Mesothelial cell of epicardium (in vitro differentiated cells): ENCODE results near the gene SUPT5H. TPM values are rescaled to one million over a fixed set of nuclear protein-coding genes. Genes with fewer than 3 reads are reported as not detected.

Experiments
- DNase-seq, 2 experiments: peaks; one replicate each; pipeline ENCODE4 v3.0.0; 2021; ENCODE audit warnings: low spot score in 2 of 2; ENCODE audit not compliant: unreplicated experiment in 2 of 2
- H3K27ac Mint-ChIP-seq: 2 replicates; pipeline ENCODE4 v1.8.0; 2021; ENCODE audit warnings: mixed read lengths
- H3K27me3 Mint-ChIP-seq: 2 replicates; pipeline ENCODE4 v1.8.0; 2021; ENCODE audit warnings: low read depth, mixed read lengths
- H3K36me3 Mint-ChIP-seq: 2 replicates; pipeline ENCODE4 v1.8.0; 2021; ENCODE audit warnings: mixed read lengths
- H3K4me1 Mint-ChIP-seq: 2 replicates; pipeline ENCODE4 v1.8.0; 2021; ENCODE audit warnings: mixed read lengths
- H3K4me3 Mint-ChIP-seq: 2 replicates; pipeline ENCODE4 v1.8.0; 2021; ENCODE audit warnings: mild to moderate bottlenecking, moderate library complexity, mixed read lengths
- H3K9me3 Mint-ChIP-seq: 2 replicates; pipeline ENCODE4 v1.8.0; 2021; ENCODE audit warnings: mixed read lengths
- CTCF ChIP-seq: fragments of 200-600 bp; sonication (generic); IDR thresholded peaks from one replicate; pipeline ENCODE4 v1.5.0; 2021; ENCODE audit warnings: antibody characterized with exemption; ENCODE audit not compliant: unreplicated experiment
- total RNA-seq: library from RNA; stranded (reverse); gene quantifications from 3 replicates; pipeline ENCODE4 v1.2.1, GENCODE V29; 2021

The SUPT5H gene
- total RNA-seq, 1 donor from 2014 or later, result 127 TPM

GRCh38 chr19:39497996-39498797 is 52.8 kb downstream of the SUPT5H start:
- peaks cover 74% of the 10 kb centered on the region for H3K27me3 Mint-ChIP-seq
- DNase-seq, result peak in 1 of 2 experiments; percentile 56
- no peaks in the 10 kb centered on the region for H3K9me3 Mint-ChIP-seq
- H3K36me3 Mint-ChIP-seq, result no peaks in the 10 kb centered on the region
- H3K4me3 Mint-ChIP-seq, result peak overlapping the region; percentile 45
- no peak for TF ChIP-seq CTCF
- no peak overlapping the region for H3K27ac Mint-ChIP-seq
- H3K4me1 Mint-ChIP-seq, result peaks cover 14% of the 10 kb centered on the region

GRCh38 chr19:39498798-39499642 is 53.6 kb downstream of the SUPT5H start, which contains the start of gene DLL3:
Gene DLL3, plus strand, starts transcription at chr19:39498947. Its CDS starts 28 bp downstream, at chr19:39498975.
- H3K9me3 Mint-ChIP-seq, result no peaks in the 10 kb centered on the region
- TF ChIP-seq CTCF, result no peak
- no peaks in the 10 kb centered on the region for H3K36me3 Mint-ChIP-seq
- H3K4me1 Mint-ChIP-seq, result peaks cover 14% of the 10 kb centered on the region
- H3K27me3 Mint-ChIP-seq, result peaks cover 83% of the 10 kb centered on the region
- no peak for DNase-seq
- H3K4me3 Mint-ChIP-seq, result peak within 1 kb of the TSS; percentile 45
- no peak within 1 kb of the TSS for H3K27ac Mint-ChIP-seq

- no peaks in the 10 kb centered on the region for H3K36me3 Mint-ChIP-seq
- peaks cover 14% of the 10 kb centered on the region for H3K4me1 Mint-ChIP-seq
- peak overlapping the region; percentile 28 for H3K4me3 Mint-ChIP-seq
- no peak for TF ChIP-seq CTCF
- no peak for DNase-seq
- H3K27ac Mint-ChIP-seq, result no peak overlapping the region
- H3K27me3 Mint-ChIP-seq, result peaks cover 91% of the 10 kb centered on the region
- no peaks in the 10 kb centered on the region for H3K9me3 Mint-ChIP-seq
These were observed 54.5 kb downstream of the SUPT5H start for GRCh38 chr19:39499932-39500331.

- Mint-ChIP-seq H3K4me1 (peaks cover 14% of the 10 kb centered on the region), H3K27ac (no peak overlapping the region), H3K4me3 (no peak overlapping the region)
These were observed 55.2 kb downstream of the SUPT5H start for GRCh38 chr19:39500543-39500942.

GRCh38 chr19:39501340-39501739 is 56.0 kb downstream of the SUPT5H start:
- Mint-ChIP-seq H3K4me3 (no peak overlapping the region), H3K4me1 (peaks cover 14% of the 10 kb centered on the region)
- DNase-seq, result no peak

More at GRCh38 chr19:39500543-39500942, 55.2 kb downstream of the SUPT5H start:
- no peak for TF ChIP-seq CTCF
- Mint-ChIP-seq H3K27me3 (peaks cover 94% of the 10 kb centered on the region), H3K9me3 (no peaks in the 10 kb centered on the region), H3K36me3 (no peaks in the 10 kb centered on the region)
- no peak for DNase-seq

More at GRCh38 chr19:39501340-39501739, 56.0 kb downstream of the SUPT5H start:
- Mint-ChIP-seq H3K27me3 (peaks cover 93% of the 10 kb centered on the region), H3K9me3 (no peaks in the 10 kb centered on the region), H3K36me3 (no peaks in the 10 kb centered on the region), H3K27ac (no peak overlapping the region)
- TF ChIP-seq CTCF, result no peak
